NB4 (cell line): ENCODE results near the gene DYSF.

Experiments
- CTCF ChIP-seq: IDR thresholded peaks from one replicate; pipeline ENCODE4 v1.5.1; 2012; ENCODE audit warnings: low read depth, low read length
- MAX ChIP-seq: IDR thresholded peaks from 2 replicates; pipeline ENCODE4 v1.6.1; 2011; ENCODE audit warnings: low read depth, low read length
- POLR2A ChIP-seq: IDR thresholded peaks from 2 replicates; pipeline ENCODE4 v1.6.1; 2011; ENCODE audit warnings: mild to moderate bottlenecking; ENCODE audit not compliant: insufficient read length; ENCODE audit errors: extremely low read depth

GRCh38 chr2:71564790-71565189 is 111.4 kb downstream of the DYSF start:
- TF ChIP-seq MAX, result no peak
- no peak for TF ChIP-seq CTCF
- no peak for TF ChIP-seq POLR2A
